Hepatocyte (in vitro differentiated cells): ENCODE measurements around the gene CACNA2D4. TPM values are rescaled to one million over a fixed set of nuclear protein-coding genes. Genes with fewer than 3 reads are reported as not detected.

ENCODE experiments used
- DNase-seq: peaks from one replicate; pipeline ENCODE4 v3.0.0-alpha.2; 2016; ENCODE audit warnings: low spot score
- H2AFZ ChIP-seq: fragments of 200-600 bp; sonication (generic); 2 replicates; pipeline ENCODE4 v1.6.0; 2016; ENCODE audit warnings: antibody characterized with exemption, mild to moderate bottlenecking
- H3K27ac ChIP-seq: fragments of 200-600 bp; sonication (generic); 2 replicates; pipeline ENCODE4 v1.5.1; 2016; ENCODE audit warnings: mild to moderate bottlenecking
- H3K27me3 ChIP-seq: fragments of 200-600 bp; sonication (generic); 2 replicates; pipeline ENCODE4 v1.6.1; 2016
- H3K36me3 ChIP-seq: fragments of 200-600 bp; sonication (generic); replicated peaks from 2 replicates; pipeline ENCODE4 v1.5.1; 2016; ENCODE audit warnings: low read depth; ENCODE audit not compliant: insufficient read depth
- H3K4me1 ChIP-seq: fragments of 200-600 bp; sonication (generic); 2 replicates; pipeline ENCODE4 v1.5.1; 2016; ENCODE audit warnings: mild to moderate bottlenecking, moderate library complexity; ENCODE audit not compliant: insufficient read depth
- H3K4me2 ChIP-seq: fragments of 200-600 bp; sonication (generic); 2 replicates; pipeline ENCODE4 v1.6.0; 2016
- H3K4me3 ChIP-seq: fragments of 200-600 bp; sonication (generic); 2 replicates; pipeline ENCODE4 v1.5.1; 2016; ENCODE audit warnings: mild to moderate bottlenecking
- H3K79me2 ChIP-seq: fragments of 200-600 bp; sonication (generic); 2 replicates; pipeline ENCODE4 v1.6.0; 2017; ENCODE audit warnings: mild to moderate bottlenecking
- H3K9me2 ChIP-seq: fragments of 200-600 bp; sonication (generic); replicated peaks from 2 replicates; pipeline ENCODE4 v1.6.0; 2017; ENCODE audit warnings: mild to moderate bottlenecking; ENCODE audit not compliant: insufficient read depth
- H3K9me3 ChIP-seq: fragments of 200-600 bp; sonication (generic); 2 replicates; pipeline ENCODE4 v1.5.1; 2016; ENCODE audit warnings: low read depth, mild to moderate bottlenecking
- H4K20me1 ChIP-seq: fragments of 200-600 bp; sonication (generic); 2 replicates; pipeline ENCODE4 v1.6.0; 2016; ENCODE audit warnings: mild to moderate bottlenecking; ENCODE audit not compliant: insufficient read depth, poor library complexity, severe bottlenecking
- CTCF ChIP-seq: fragments of 200-600 bp; sonication (generic); IDR thresholded peaks from 2 replicates; pipeline ENCODE4 v1.5.1; 2016; ENCODE audit warnings: antibody characterized with exemption, mild to moderate bottlenecking; ENCODE audit not compliant: poor library complexity
- EZH2 ChIP-seq: fragments of 200-600 bp; sonication (generic); IDR thresholded peaks from 2 replicates; pipeline ENCODE4 v1.6.1; 2016; ENCODE audit warnings: antibody characterized with exemption, mild to moderate bottlenecking, borderline replicate concordance
- EZH2phosphoT487 ChIP-seq: fragments of 200-600 bp; sonication (generic); IDR thresholded peaks from one replicate; pipeline ENCODE4 v1.6.1; 2018; ENCODE audit warnings: antibody characterized with exemption, mild to moderate bottlenecking, low read depth, moderate library complexity; ENCODE audit not compliant: unreplicated experiment, severe bottlenecking
- whole genome bisulfite sequencing: methylation state at CpG from one replicate; pipeline ENCODE4 v1.1.6; 2016; ENCODE audit warnings: low lambda C conversion rate; ENCODE audit errors: missing lambda C conversion rate; 5-methylcytosine and 5-hydroxymethylcytosine counted together
- polyA plus RNA-seq: library from polyadenylated mRNA; unstranded; fragments of >200 nt; fragmentation: Nextera tagmentation; extraction: Ambion mirVana; gene quantifications from 2 replicates; pipeline ENCODE4 v1.2.1, GENCODE V29; 2016
- total RNA-seq: library from RNA; depleted of rRNA; stranded (reverse); fragments of >200 nt; gene quantifications from 2 replicates; pipeline ENCODE4 v1.2.3, GENCODE V29; 2014

The CACNA2D4 gene
- total and polyA plus RNA-seq, 2 experiments from 2014 or later, result 1.3 to 2.1 TPM

- Histone ChIP-seq H3K36me3 (no peaks in the 10 kb centered on the region), H3K9me2 (no peaks in the 10 kb centered on the region), H3K4me3 (no peak overlapping the region), H4K20me1 (no peaks in the 10 kb centered on the region), H3K4me1 (no peaks in the 10 kb centered on the region), H3K4me2 (no peak overlapping the region), H3K27me3 (no peaks in the 10 kb centered on the region), H3K79me2 (no peaks in the 10 kb centered on the region), H3K27ac (no peak overlapping the region), H2AFZ (no peak overlapping the region), H3K9me3 (no peaks in the 10 kb centered on the region)
- 64% methylated on average over 4 of the region's 4 CpGs for WGBS
- DNase-seq, result no peak
- no peak for TF ChIP-seq EZH2phosphoT487
- no peak for TF ChIP-seq EZH2
- no peak for TF ChIP-seq CTCF
Observed at GRCh38 chr12:1847411-1847810, 71.0 kb downstream of the CACNA2D4 start.

DNA sequence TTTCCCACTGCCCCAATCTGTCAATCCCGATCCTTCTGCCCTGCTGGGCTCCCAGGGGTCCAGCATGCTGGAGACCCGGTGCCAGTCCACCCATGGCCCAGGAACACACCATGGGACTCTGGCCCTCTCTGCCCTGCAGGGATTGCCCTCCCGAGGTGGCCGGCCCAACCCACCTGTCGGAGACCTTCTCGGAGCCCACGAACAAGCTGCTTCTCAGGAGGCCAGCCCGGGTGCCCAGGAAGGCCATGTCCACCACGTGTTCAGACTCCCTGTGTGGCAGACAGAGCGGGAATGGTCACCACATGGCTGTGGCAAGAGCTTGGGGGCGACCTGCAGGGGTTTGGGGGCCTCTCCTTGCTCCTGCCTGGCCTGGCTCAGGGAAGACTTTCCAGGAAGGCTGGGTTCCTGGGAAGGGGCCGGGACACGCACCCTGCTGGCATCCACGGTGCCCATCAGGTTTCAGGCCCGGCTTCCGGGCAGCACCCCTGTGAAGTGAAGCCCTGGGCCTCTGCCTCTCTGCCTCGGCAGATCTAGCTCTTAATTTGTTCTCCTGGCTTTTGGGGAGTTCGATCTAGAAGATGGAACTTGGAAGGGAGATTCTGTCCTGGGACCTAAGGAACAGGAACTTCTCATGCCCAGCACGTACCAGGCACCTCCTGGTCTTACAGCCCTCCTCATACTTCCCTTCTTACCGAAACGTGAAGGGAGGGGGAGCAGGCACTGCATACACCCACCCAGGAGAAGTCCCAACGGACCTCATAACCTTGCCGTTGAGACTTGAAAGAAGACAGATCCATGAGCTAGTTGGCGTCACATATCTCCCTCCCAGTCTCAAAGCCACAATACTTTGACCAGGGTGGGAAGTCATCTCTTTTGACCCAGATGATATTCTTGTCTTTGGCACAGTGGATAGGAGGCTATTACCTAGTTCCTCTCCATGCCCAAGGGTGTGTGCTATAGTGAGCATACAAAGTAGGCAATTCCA, 71.7 kb downstream of the CACNA2D4 start:
- Histone ChIP-seq H3K79me2 (no peaks in the 10 kb centered on the region), H3K4me2 (no peak overlapping the region), H2AFZ (no peak overlapping the region), H3K4me1 (no peaks in the 10 kb centered on the region), H3K36me3 (no peaks in the 10 kb centered on the region), H3K9me2 (no peaks in the 10 kb centered on the region), H3K27me3 (no peaks in the 10 kb centered on the region), H3K4me3 (no peak overlapping the region), H3K9me3 (no peaks in the 10 kb centered on the region), H3K27ac (no peak overlapping the region), H4K20me1 (no peaks in the 10 kb centered on the region)
- DNase-seq, result no peak
- no peak for TF ChIP-seq EZH2
- no peak for TF ChIP-seq EZH2phosphoT487
- WGBS, result 92% methylated on average over 23 of the region's 24 CpGs

- DNase-seq, result no peak
- Histone ChIP-seq H4K20me1 (no peaks in the 10 kb centered on the region), H3K4me3 (no peak overlapping the region), H2AFZ (no peak overlapping the region), H3K9me2 (no peaks in the 10 kb centered on the region), H3K9me3 (no peaks in the 10 kb centered on the region), H3K4me2 (no peak overlapping the region), H3K27ac (no peak overlapping the region), H3K4me1 (no peaks in the 10 kb centered on the region), H3K27me3 (no peaks in the 10 kb centered on the region), H3K79me2 (no peaks in the 10 kb centered on the region), H3K36me3 (no peaks in the 10 kb centered on the region)
- 95% methylated on average over 5 of the region's 5 CpGs for WGBS
- TF ChIP-seq EZH2, result no peak
- no peak for TF ChIP-seq EZH2phosphoT487
- TF ChIP-seq CTCF, result no peak
Observed at GRCh38 chr12:1845886-1846285, 72.6 kb downstream of the CACNA2D4 start.

DNA sequence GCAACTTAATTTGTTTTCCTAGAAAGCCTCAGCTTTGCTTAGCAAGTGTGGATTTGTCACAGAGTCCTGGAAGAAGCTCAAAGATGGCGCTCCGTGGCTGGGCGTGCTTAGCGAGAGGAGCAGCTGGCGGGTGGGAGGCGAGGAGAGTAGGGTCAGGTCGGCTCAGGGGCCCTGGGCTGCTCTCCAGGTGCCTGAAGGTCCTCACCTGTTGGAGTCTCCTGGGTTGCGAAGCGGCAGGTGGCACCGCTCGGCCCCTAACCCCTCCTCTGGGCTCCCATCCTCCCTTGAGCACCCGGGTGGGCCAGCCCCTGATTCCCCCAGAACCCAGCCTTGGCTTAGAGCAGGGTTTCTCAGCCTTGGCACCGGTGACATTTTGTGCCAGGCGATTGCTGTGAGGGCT, 73.0 kb downstream of the CACNA2D4 start:
- H3K4me2 ChIP-seq, result no peak overlapping the region
- no peak overlapping the region for H2AFZ ChIP-seq
- H3K4me3 ChIP-seq, result no peak overlapping the region
- TF ChIP-seq EZH2 (no peak), CTCF (no peak), EZH2phosphoT487 (no peak)
- DNase-seq, result no peak
- no peak overlapping the region for H3K27ac ChIP-seq
- H3K9me2 ChIP-seq, result no peaks in the 10 kb centered on the region
- no peaks in the 10 kb centered on the region for H3K36me3 ChIP-seq
- H3K27me3 ChIP-seq, result no peaks in the 10 kb centered on the region
- no peaks in the 10 kb centered on the region for H4K20me1 ChIP-seq
- no peaks in the 10 kb centered on the region for H3K4me1 ChIP-seq
- WGBS, result 94% methylated on average over 11 of the region's 14 CpGs
- H3K9me3 ChIP-seq, result no peaks in the 10 kb centered on the region
- no peaks in the 10 kb centered on the region for H3K79me2 ChIP-seq
